NCI-H2107 treated with DMSO at 0.1 percent for 48 hours (cell line): ENCODE measurements around the gene LAGE3.

Experiments
- DNase-seq: peaks from one replicate; lab custom pipeline; 2025; ENCODE audit not compliant: unreplicated experiment; lab: John Stamatoyannopoulos, UW

LAGE3 gene

GRCh38 chrX:154478728-154479622 is at the start of gene LAGE3:
LAGE3 (minus strand) TSS chrX:154479281; CDS start chrX:154478915, 366 bp downstream.
- peak; percentile 71 for DNase-seq

- peak; percentile 86 for DNase-seq
Observed at GRCh38 chrX:154526901-154527675, 48.0 kb upstream of the LAGE3 start.

GRCh38 chrX:154525606-154526490 is 46.8 kb upstream of the LAGE3 start:
- DNase-seq, result no peak

GRCh38 chrX:154519389-154519788 is 40.3 kb upstream of the LAGE3 start:
- DNase-seq, result no peak

DNA sequence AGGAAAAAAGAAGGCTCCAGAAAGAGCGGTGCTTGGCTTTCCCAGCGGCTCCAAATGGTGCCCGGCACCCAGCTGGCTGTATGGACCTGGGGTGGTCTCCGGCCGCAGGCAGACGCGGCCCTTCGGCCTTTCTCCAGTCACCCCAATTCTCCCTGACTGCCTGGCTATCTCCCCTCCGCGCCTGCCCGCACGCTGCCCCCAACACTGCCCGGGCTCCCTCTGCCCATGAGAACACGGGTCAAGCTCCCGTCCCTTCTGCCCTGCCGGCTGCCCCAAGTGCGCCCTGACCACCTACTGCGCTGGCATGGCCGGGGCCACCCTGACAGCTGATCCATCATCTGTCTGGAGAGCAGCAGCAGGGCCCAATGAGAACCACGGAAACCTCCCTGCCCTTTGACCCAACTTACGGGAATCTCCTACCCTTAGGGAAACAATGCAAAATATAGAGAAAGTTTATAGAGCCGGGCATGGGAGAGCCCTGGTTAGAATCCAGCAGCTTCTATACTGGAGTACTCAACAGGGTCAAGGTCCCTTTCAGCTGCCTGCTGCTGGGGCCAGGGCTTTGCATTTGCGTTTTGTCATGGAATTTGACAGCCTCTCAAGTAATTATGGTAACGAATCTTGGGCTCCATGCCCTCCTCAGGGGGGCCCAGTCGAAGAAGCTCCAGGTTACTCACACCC is 38.2 kb upstream of the LAGE3 start:
- no peak for DNase-seq

- DNase-seq, result peak; percentile 11
Observed at GRCh38 chrX:154516656-154517100, 37.6 kb upstream of the LAGE3 start.

- DNase-seq, result peak; percentile 83
Observed at GRCh38 chrX:154515966-154516655, 37.0 kb upstream of the LAGE3 start, which contains the start of gene FAM3A. FAM3A (minus strand) TSS chrX:154516232; CDS start chrX:154515772, 460 bp downstream.

DNA sequence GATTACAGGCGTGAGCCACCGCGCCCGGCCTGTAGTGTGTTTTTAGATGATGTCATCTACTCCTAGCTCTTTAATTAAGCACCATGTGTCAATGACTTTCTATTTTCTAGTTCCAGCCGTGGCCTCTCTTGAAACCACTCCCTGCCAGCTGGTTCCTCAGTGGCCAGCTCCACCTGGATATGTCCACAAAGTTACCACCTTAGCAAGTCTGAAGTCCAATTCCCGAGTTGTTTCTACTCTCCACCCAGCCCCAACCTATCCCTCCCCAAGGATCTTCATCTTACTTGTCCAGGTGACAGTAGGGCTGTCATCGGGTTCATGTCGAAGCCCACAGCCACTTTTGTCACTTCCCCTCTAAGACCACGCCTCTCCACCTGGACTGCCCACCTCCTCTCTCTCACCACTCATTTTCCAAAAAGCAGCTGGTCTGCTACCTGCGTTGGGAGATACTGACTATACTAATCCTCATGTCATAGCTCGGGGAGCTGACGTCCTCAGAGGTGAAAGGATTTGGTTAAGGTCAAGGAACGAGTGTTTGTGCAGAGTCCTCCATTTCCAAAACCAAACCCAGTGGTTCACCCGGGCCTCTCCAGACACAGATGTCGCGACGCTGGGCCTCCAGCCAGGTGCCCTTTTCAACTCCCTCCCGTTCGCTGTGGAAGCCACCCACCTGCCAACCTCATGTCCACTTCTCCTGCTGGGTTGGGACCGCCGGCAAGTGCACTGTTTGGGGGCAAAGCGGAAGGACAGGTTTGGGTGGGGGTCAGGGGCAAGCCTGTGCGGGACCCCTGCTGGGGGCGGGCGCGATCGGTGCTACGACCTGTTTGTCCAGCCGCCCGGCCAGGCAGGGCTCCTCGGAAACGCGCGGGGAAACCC is 36.2 kb upstream of the LAGE3 start:
- DNase-seq, result no peak

DNA sequence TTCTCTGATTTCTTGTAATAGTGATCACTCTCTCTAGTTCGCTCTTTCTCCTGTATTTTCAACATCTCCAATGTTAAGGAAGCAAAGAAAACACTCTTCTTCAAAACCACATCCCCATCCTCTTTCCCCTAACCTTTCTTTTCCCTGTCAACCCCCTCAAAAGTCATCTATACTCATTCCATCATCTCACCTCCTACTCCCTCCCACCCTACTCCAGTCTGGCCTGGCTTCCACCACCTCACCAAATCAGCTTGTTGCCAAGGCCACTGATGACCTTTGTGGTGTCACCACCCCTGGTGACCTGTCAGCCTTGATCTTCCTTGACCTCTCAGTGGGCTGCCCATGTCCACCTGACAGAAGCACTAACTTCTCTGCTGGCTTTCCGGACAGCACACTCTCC is 34.6 kb upstream of the LAGE3 start:
- DNase-seq, result no peak

DNA sequence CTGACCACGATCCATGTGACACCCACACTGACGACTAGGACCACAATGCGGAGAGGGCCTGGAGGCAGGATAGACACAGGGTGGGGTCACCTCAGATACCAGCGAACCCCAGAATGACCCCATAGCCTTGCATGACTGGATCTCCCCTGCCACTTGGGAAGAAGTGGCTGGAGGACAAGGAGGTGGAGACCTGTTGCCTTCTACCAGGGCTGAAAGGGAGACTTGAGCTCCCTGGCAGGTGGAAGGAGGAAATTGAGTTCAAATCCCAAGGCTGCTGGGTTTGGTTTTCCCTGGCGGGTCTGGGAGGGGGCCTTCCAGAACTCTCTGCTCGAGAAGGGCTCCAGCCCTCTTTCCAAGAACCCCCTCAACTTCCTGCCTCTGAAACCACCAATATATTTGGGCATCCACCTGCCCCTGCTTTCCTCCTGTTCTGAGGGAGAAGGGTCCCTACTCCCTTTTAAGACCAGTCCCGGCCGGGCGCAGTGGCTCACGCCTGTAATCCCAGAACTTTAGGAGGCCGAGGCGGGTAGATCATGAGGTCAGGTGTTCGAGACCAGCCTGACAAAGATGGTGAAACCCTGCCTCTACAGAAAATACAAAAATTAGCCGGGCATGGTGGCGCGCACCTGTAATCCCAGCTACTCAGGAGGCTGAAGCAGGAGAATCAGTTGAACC is 33.9 kb upstream of the LAGE3 start:
- no peak for DNase-seq

GRCh38 chrX:154511761-154512160 is 32.7 kb upstream of the LAGE3 start:
- no peak for DNase-seq

- no peak for DNase-seq
Observed at GRCh38 chrX:154509455-154509854, 30.4 kb upstream of the LAGE3 start.

- DNase-seq, result no peak
Observed at GRCh38 chrX:154508384-154508745, 29.3 kb upstream of the LAGE3 start.

DNA sequence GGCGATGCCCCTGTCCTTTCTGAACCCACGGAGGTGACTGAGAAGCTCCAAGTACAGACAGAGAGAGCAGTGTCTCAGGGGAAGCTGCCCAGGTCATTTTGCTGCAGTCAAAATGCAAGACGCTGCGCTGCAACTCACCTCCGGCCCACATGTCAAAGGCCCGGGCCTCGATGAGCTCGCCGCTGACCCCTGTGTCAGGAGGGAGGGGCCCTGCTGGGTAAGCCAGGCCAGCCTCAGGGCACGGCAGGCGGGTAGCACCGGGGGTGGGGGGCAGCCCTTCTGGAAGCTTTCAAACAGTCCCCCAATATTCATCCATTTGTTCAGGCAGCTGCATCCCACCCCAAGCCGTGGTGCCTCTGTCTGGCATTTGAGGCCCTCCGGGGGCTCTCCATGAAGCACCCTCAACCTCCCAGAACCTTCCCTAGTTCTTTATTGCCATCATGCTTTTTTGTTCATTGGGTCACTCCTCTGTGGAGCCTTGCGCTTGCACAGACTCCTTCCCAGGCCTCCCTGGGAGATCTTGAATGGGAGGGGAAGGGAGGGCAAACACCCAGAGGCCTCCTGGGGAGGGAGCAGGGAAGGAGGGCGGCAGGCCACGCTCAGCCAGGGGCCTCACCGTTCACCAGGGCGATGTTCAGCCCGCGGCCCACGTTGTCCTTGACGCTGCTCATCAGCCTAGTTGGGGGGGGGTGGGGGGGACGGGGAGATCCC is 28.7 kb upstream of the LAGE3 start:
- DNase-seq, result no peak

- no peak for DNase-seq
Observed at GRCh38 chrX:154506483-154507332, 27.6 kb upstream of the LAGE3 start.

GRCh38 chrX:154505734-154506133 is 26.7 kb upstream of the LAGE3 start:
- DNase-seq, result no peak

DNA sequence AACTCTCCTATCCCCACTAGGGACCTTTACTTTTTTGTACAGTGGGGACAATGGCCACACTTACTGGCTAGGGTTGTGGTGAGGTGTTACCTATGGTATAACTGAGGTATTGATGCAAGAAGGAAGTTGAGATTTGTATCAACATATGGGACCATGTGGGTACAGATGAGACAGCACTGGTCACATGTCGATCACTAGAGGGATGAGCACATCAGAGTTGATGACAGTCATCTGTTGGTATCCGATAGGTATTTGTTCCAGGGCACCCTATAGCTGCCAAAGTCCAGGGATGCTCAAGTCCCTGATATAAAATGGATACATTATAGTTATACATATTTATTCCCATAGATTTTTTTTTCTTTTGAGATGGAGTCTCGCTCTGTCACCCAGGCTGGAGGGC is 23.9 kb upstream of the LAGE3 start:
- no peak for DNase-seq
